IMR-90 (cell line): ENCODE results near the gene SBSN. TPM values are rescaled to one million over a fixed set of nuclear protein-coding genes. Genes with fewer than 3 reads are reported as not detected.

Experiments
- ATAC-seq: fragments of 200-7000 bp; cut with Tn5 transposase; 2 replicates; pipeline ENCODE4 v1.9.1; 2020; ENCODE audit warnings: low read depth, mild to moderate bottlenecking, moderate library complexity
- BruUV-seq: library from RNA; stranded (reverse); fragments of 400-500 nt; replicated peaks from 2 replicates; lab custom pipeline; 2021; lab: Mats Ljungman, UMichigan
- CTCF ChIA-PET: fragments of 300-600 bp; formaldehyde crosslinking; extraction: SDS; loops from one replicate; lab custom pipeline; 2021; ENCODE audit warnings: antibody characterized with exemption; lab: Yijun Ruan, JAX
- POLR2A ChIA-PET: fragments of 300-600 bp; sonication (Branson Sonifier 250); formaldehyde crosslinking; loops from one replicate; lab custom pipeline; 2022; ENCODE audit warnings: antibody characterized with exemption; ENCODE audit not compliant: unreplicated experiment; lab: Charles Lee
- DNase-seq: peaks from one replicate; pipeline ENCODE4 v3.0.0; 2013
- H2AFZ ChIP-seq: replicated peaks from 2 replicates; pipeline ENCODE3; 2013; ENCODE audit warnings: low read length, mild to moderate bottlenecking; ENCODE audit not compliant: poor library complexity
- H2AK5ac ChIP-seq: 2 replicates; pipeline ENCODE4 v1.6.1; 2013; ENCODE audit warnings: low read depth, low read length, inconsistent platforms
- H2AK9ac ChIP-seq: replicated peaks from 2 replicates; pipeline ENCODE3; 2013; ENCODE audit warnings: mild to moderate bottlenecking, low read depth, low read length, moderate library complexity; ENCODE audit not compliant: poor library complexity
- H2BK120ac ChIP-seq: 2 replicates; pipeline ENCODE4 v1.6.1; 2013; ENCODE audit warnings: low read depth, low read length, inconsistent platforms
- H2BK15ac ChIP-seq: 3 replicates; pipeline ENCODE4 v1.6.1; 2013; ENCODE audit warnings: low read depth, low read length, inconsistent platforms
- H2BK20ac ChIP-seq: 2 replicates; pipeline ENCODE4 v1.6.1; 2013; ENCODE audit warnings: low read depth, mild to moderate bottlenecking, inconsistent platforms, low read length, moderate library complexity
- H2BK5ac ChIP-seq: 2 replicates; pipeline ENCODE4 v1.6.1; 2013; ENCODE audit warnings: mild to moderate bottlenecking, low read depth, low read length, inconsistent platforms; ENCODE audit not compliant: poor library complexity, severe bottlenecking
- H3K14ac ChIP-seq: replicated peaks from 2 replicates; pipeline ENCODE4 v1.6.1; 2013; ENCODE audit warnings: low read depth, low read length, inconsistent platforms
- H3K18ac ChIP-seq: 2 replicates; pipeline ENCODE4 v1.6.1; 2013; ENCODE audit warnings: low read depth, low read length, control low read depth
- H3K23ac ChIP-seq: 2 replicates; pipeline ENCODE4 v1.6.1; 2013; ENCODE audit warnings: low read depth, low read length, inconsistent platforms
- H3K27ac ChIP-seq: 2 replicates; pipeline ENCODE4 v1.5.1; 2013; ENCODE audit warnings: mild to moderate bottlenecking, control low read depth, low read length; ENCODE audit not compliant: insufficient read depth
- H3K27me3 ChIP-seq: 2 replicates; pipeline ENCODE4 v1.6.1; 2013; ENCODE audit warnings: low read length; ENCODE audit not compliant: control insufficient read depth, insufficient read depth
- H3K36me3 ChIP-seq: 2 replicates; pipeline ENCODE4 v1.6.1; 2013; ENCODE audit warnings: low read length, mixed read lengths; ENCODE audit not compliant: control insufficient read depth, insufficient read depth
- H3K4ac ChIP-seq: 2 replicates; pipeline ENCODE4 v1.6.1; 2013; ENCODE audit warnings: low read depth, low read length, inconsistent platforms
- H3K4me1 ChIP-seq: 2 replicates; pipeline ENCODE4 v1.6.1; 2013; ENCODE audit warnings: low read length, mixed read lengths; ENCODE audit not compliant: control insufficient read depth, insufficient read depth
- H3K4me2 ChIP-seq: 2 replicates; pipeline ENCODE4 v1.6.1; 2013; ENCODE audit warnings: low read depth, mild to moderate bottlenecking, control low read depth, low read length, moderate library complexity
- H3K4me3 ChIP-seq: 2 replicates; pipeline ENCODE4 v1.5.1; 2013; ENCODE audit warnings: low read depth, mild to moderate bottlenecking, control low read depth, low read length, moderate library complexity; ENCODE audit not compliant: insufficient read depth
- H3K56ac ChIP-seq: 2 replicates; pipeline ENCODE4 v1.6.1; 2013; ENCODE audit warnings: low read length, inconsistent platforms; ENCODE audit not compliant: insufficient read depth; ENCODE audit errors: extremely low read depth
- H3K79me1 ChIP-seq, 2 experiments: 2 replicates each; pipeline ENCODE4 v1.6.1; 2013; ENCODE audit warnings: low read length in 2 of 2, inconsistent platforms in 1 of 2, low read depth in 1 of 2
- H3K9ac ChIP-seq: 2 replicates; pipeline ENCODE4 v1.6.1; 2013; ENCODE audit warnings: low read depth, low read length, control low read depth
- H3K9me1 ChIP-seq: 2 replicates; pipeline ENCODE4 v1.6.1; 2013; ENCODE audit warnings: low read length, inconsistent platforms; ENCODE audit not compliant: insufficient read depth
- H3K9me3 ChIP-seq: 2 replicates; pipeline ENCODE4 v1.6.1; 2013; ENCODE audit warnings: low read length; ENCODE audit not compliant: control insufficient read depth, insufficient read depth
- H4K20me1 ChIP-seq: 2 replicates; pipeline ENCODE4 v1.6.1; 2013; ENCODE audit warnings: low read length, inconsistent platforms; ENCODE audit not compliant: insufficient read depth
- H4K5ac ChIP-seq: 2 replicates; pipeline ENCODE4 v1.6.1; 2013; ENCODE audit warnings: mild to moderate bottlenecking, low read depth, low read length, control low read depth
- H4K8ac ChIP-seq, 2 experiments: 2 replicates each; pipeline ENCODE4 v1.6.1; 2013; ENCODE audit warnings: low read depth in 2 of 2, low read length in 2 of 2, control low read depth in 1 of 2, inconsistent platforms in 1 of 2
- H4K91ac ChIP-seq: 2 replicates; pipeline ENCODE4 v1.6.1; 2013; ENCODE audit warnings: low read depth, low read length, inconsistent platforms; ENCODE audit not compliant: insufficient read depth
- BHLHE40 ChIP-seq: fragments of 150-350 bp; IDR thresholded peaks from 2 replicates; pipeline ENCODE4 v1.6.1; 2016; ENCODE audit warnings: mild to moderate bottlenecking, low read depth, low read length
- CEBPB ChIP-seq: IDR thresholded peaks from 2 replicates; pipeline ENCODE4 v1.6.1; 2012; ENCODE audit warnings: low read depth, low read length, improper control_type of control experiment
- FOS ChIP-seq: fragments of 150-350 bp; IDR thresholded peaks from 2 replicates; pipeline ENCODE4 v1.6.1; 2016; ENCODE audit warnings: low read depth, low read length
- MAFK ChIP-seq: IDR thresholded peaks from 2 replicates; pipeline ENCODE4 v1.6.1; 2012; ENCODE audit warnings: low read depth, low read length, improper control_type of control experiment
- MAZ ChIP-seq: IDR thresholded peaks from 2 replicates; pipeline ENCODE4 v1.6.1; 2012; ENCODE audit warnings: low read depth, mild to moderate bottlenecking, low read length, improper control_type of control experiment, moderate library complexity, borderline replicate concordance
- MXI1 ChIP-seq: IDR thresholded peaks from 2 replicates; pipeline ENCODE4 v1.6.1; 2012; ENCODE audit warnings: low read depth, mild to moderate bottlenecking, low read length, moderate library complexity, borderline replicate concordance
- NFE2L2 ChIP-seq: fragments of 150-350 bp; IDR thresholded peaks from 2 replicates; pipeline ENCODE4 v1.6.1; 2016; ENCODE audit warnings: low read depth, mild to moderate bottlenecking, low read length
- RCOR1 ChIP-seq: IDR thresholded peaks from 2 replicates; pipeline ENCODE4 v1.6.1; 2012; ENCODE audit warnings: mild to moderate bottlenecking, low read length, improper control_type of control experiment; ENCODE audit not compliant: insufficient replicate concordance
- RFX5 ChIP-seq: IDR thresholded peaks from 2 replicates; pipeline ENCODE4 v1.8.0; 2012; ENCODE audit warnings: low read depth, mild to moderate bottlenecking, low read length, moderate library complexity
- SMC3 ChIP-seq: fragments of 150-350 bp; IDR thresholded peaks from 2 replicates; pipeline ENCODE4 v1.6.1; 2016; ENCODE audit warnings: low read depth, mild to moderate bottlenecking, antibody characterized with exemption, low read length, moderate library complexity
- WGBS, 2 experiments: methylation state at CpG; one replicate each; pipeline versions ENCODE4 v1.1.5 to v1.1.7; 2013; ENCODE audit warnings: missing lambda C conversion rate in 2 of 2; ENCODE audit not compliant: insufficient read length in 1 of 2; ENCODE audit errors: extremely low coverage in 2 of 2; 5-methylcytosine and 5-hydroxymethylcytosine counted together
- dilution Hi-C: fragments of 300-500 bp; cut with HindIII; formaldehyde crosslinking; loops from one replicate; pipeline ENCODE4 v1.14.3; 2018; ENCODE audit warnings: low sequenced_read_pairs; ENCODE audit not compliant: unreplicated experiment
- in situ Hi-C: fragments of 300-500 bp; cut with MboI; formaldehyde crosslinking; loops from 3 replicates; pipeline ENCODE4 v1.14.3; 2019; ENCODE audit warnings: low sequenced_read_pairs, inconsistent platforms, mixed read lengths
- intact Hi-C: fragments of 100-400 bp; cut with micrococcal nuclease; formaldehyde crosslinking; loops from 2 replicates; pipeline ENCODE4 v1.10.0; 2022
- polyA plus RNA-seq, 3 experiments: library from polyadenylated mRNA; depleted of rRNA; stranded (reverse); fragments of >200 nt; gene quantifications; 2 replicates each; pipeline ENCODE4 v1.2.3, GENCODE V29; 2012; ENCODE audit warnings: low replicate concordance in 1 of 3
- total RNA-seq: library from RNA; depleted of rRNA; stranded (reverse); fragments of >200 nt; gene quantifications from 2 replicates; pipeline ENCODE4 v1.2.3, GENCODE V29; 2012
- TF ChIP-seq, protein P1 (sequence below): conservative IDR thresholded peaks from 2 replicates; pipeline ENCODE4 v1.5.1; 2012; ENCODE audit warnings: mild to moderate bottlenecking, low read depth, low read length, improper control_type of control experiment
- TF ChIP-seq, protein P2 (sequence below): fragments of 150-350 bp; IDR thresholded peaks from 2 replicates; pipeline ENCODE4 v1.6.1; 2016; ENCODE audit warnings: low read depth, mild to moderate bottlenecking, low read length, moderate library complexity, borderline replicate concordance
- TF ChIP-seq, protein P3 (sequence below): fragments of 150-350 bp; IDR thresholded peaks from 2 replicates; pipeline ENCODE4 v1.6.1; 2017; ENCODE audit warnings: mild to moderate bottlenecking, antibody characterized with exemption, low read length, low read depth

Gene SBSN
- total and polyA plus RNA-seq, 2 of the 4 experiments (the other 2 are of a cell fraction) = 0.72 to 6.4 TPM

DNA sequence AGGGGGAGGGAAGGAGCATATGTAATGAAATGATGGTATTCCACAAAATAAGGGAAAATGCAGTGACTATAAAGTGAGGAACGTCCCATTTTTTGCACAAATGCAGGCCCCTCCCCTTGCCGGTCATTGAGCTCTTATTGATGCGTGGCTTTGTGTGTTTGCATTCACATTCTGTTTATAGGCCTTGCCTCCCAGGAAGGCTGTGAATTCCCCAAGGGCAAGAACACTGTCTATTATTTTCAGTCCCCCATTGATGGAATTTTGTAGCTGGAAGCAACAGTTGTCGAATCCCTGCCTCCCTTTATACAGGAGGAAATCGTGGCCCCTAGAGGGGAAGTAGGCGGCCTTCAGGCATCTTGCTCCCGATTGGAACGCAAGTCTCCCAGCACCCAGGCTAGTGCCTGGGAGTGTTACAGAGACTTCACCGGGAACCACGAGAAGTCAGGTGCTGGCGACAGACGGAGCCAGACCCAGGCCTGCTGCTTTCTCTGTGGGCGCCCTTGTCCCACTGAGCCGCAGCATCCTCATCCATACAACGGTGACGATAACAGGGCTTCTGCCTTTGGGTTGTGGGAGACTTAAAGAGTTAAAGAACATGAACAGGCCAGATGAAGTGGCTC, 6.9 kb downstream of the SBSN start:
- no peak overlapping the region for H3K9ac ChIP-seq
- no peak overlapping the region for H3K4me3 ChIP-seq
- H3K79me1 ChIP-seq = 0 out of 4 replicates have a peak, but pooled peaks cover 0 to 3% of the 10 kb centered on the region in 2 experiments
- H4K5ac ChIP-seq = no peak overlapping the region
- no peak overlapping the region for H3K4ac ChIP-seq
- H2AFZ ChIP-seq = peak overlapping the region; percentile 26
- in situ Hi-C loops (no loop called here), intact Hi-C loops (no loop called here), dilution Hi-C loops (no loop called here)
- no peak for ATAC-seq
- H2BK20ac ChIP-seq = no peak overlapping the region
- TF ChIP-seq SMC3 (no peak), MXI1 (no peak), BHLHE40 (no peak), FOS (no peak), MAFK (no peak), MAZ (no peak), CEBPB (no peak), NFE2L2 (no peak), RCOR1 (no peak), RFX5 (no peak)
- TF ChIP-seq, protein P1, sequence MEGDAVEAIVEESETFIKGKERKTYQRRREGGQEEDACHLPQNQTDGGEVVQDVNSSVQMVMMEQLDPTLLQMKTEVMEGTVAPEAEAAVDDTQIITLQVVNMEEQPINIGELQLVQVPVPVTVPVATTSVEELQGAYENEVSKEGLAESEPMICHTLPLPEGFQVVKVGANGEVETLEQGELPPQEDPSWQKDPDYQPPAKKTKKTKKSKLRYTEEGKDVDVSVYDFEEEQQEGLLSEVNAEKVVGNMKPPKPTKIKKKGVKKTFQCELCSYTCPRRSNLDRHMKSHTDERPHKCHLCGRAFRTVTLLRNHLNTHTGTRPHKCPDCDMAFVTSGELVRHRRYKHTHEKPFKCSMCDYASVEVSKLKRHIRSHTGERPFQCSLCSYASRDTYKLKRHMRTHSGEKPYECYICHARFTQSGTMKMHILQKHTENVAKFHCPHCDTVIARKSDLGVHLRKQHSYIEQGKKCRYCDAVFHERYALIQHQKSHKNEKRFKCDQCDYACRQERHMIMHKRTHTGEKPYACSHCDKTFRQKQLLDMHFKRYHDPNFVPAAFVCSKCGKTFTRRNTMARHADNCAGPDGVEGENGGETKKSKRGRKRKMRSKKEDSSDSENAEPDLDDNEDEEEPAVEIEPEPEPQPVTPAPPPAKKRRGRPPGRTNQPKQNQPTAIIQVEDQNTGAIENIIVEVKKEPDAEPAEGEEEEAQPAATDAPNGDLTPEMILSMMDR = no peak
- TF ChIP-seq, protein P2, sequence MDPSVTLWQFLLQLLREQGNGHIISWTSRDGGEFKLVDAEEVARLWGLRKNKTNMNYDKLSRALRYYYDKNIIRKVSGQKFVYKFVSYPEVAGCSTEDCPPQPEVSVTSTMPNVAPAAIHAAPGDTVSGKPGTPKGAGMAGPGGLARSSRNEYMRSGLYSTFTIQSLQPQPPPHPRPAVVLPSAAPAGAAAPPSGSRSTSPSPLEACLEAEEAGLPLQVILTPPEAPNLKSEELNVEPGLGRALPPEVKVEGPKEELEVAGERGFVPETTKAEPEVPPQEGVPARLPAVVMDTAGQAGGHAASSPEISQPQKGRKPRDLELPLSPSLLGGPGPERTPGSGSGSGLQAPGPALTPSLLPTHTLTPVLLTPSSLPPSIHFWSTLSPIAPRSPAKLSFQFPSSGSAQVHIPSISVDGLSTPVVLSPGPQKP = no peak
- TF ChIP-seq, protein P3, sequence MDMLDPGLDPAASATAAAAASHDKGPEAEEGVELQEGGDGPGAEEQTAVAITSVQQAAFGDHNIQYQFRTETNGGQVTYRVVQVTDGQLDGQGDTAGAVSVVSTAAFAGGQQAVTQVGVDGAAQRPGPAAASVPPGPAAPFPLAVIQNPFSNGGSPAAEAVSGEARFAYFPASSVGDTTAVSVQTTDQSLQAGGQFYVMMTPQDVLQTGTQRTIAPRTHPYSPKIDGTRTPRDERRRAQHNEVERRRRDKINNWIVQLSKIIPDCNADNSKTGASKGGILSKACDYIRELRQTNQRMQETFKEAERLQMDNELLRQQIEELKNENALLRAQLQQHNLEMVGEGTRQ = no peak
- no peak overlapping the region for H3K23ac ChIP-seq
- DNase-seq = no peak
- no peak overlapping the region for H3K18ac ChIP-seq
- no peak overlapping the region for H2BK15ac ChIP-seq
- H4K8ac ChIP-seq = no peak overlapping the region
- peak overlapping the region; percentile 60 for H2AK9ac ChIP-seq
- peak overlapping the region; percentile 14; the same call in 1 of the 2 replicates for H2BK120ac ChIP-seq
- no peak overlapping the region for H3K56ac ChIP-seq
- H2AK5ac ChIP-seq = no peak overlapping the region
- peaks cover 7% of the 10 kb centered on the region for H3K27me3 ChIP-seq
- no TSS peak for BruUV-seq
- peaks cover 16% of the 10 kb centered on the region for H3K9me1 ChIP-seq
- H3K14ac ChIP-seq = no peak overlapping the region
- no peak overlapping the region for H2BK5ac ChIP-seq
- H3K36me3 ChIP-seq = no peaks in the 10 kb centered on the region
- no peak overlapping the region for H3K27ac ChIP-seq
- ChIA-PET POLR2A (no interaction called here), CTCF (no interaction called here)
- no peak overlapping the region for H3K4me2 ChIP-seq
- H3K4me1 ChIP-seq = peaks cover 7% of the 10 kb centered on the region
- no peak overlapping the region for H4K91ac ChIP-seq
- no peaks in the 10 kb centered on the region for H3K9me3 ChIP-seq
- WGBS, 2 experiments = 43% methylated on average over 1 of the region's 16 CpGs; no CpG with 5 or more reads in 1 of the 2 experiments
- no peaks in the 10 kb centered on the region for H4K20me1 ChIP-seq
